Suppressor macrophage (primary cell): ENCODE results near the gene CLDN20.

ENCODE experiments used
- DNase-seq, 4 experiments: peaks; one replicate each; pipeline ENCODE4 v3.0.0-alpha.2; 2020 to 2022

Gene CLDN20

GRCh38 chr6:155313602-155314091 is 49.8 kb downstream of the CLDN20 start:
- peak in 3 of 4 experiments; percentile 10 to 28 (median 12) for DNase-seq

DNA sequence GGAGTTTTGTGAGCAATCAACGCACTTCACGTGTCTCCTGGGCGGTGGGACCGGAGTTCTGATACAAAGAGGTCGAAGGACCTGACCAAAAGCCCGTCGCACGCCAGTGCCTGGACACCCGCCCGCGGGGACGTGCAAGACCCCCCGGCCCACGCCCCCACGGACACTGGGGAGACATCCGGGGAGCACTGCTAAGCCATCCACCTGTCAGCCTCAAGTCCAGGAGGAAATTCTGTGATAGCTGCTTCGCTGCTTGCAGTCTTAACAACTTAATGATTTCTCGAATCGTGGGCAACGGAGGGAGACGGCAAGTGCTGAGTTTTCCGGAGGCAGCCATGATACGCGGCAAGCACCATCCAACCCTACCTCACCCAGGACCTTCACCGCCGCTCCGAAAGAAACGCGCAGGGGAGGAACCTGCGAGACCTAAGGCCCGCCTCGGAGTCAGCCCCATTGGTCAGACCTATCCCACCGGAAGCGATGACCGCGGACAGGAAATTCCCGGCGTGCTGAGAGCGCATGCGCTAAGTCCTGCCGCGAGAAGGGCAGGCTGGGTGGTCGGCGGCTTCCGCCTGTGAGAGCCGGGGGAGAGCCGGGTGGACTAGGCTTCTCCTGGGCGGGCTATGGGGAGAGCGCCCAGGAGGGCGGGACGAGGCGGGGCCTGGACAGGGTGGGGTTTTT is 50.4 kb downstream of the CLDN20 start, which contains the start of gene TFB1M:
TSS of gene TFB1M (minus strand) at position 393 of the 681 bp plus-strand sequence. CDS start at position 337, 56 bp downstream.
- DNase-seq: peak; percentile 98 to 100 (median 98)

GRCh38 chr6:155314773-155315515 is 51.1 kb downstream of the CLDN20 start:
- DNase-seq: peak; percentile 70 to 89 (median 82)

DNA sequence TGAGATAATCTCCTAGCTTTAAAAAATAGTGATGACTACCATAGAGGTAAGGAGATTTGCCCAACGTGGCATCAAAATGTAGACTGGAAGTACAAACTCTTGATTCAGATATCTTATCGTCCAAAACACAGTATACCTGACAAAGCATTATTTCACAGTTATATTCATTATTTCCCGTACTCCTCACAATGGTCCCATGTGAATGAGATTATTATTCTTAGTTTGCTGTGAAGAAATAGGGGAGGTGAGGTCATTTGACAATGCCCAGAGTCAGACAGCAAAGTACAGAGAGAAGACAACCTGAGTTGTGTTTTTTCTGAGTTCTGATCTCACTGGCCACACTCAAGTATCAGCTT is 51.7 kb downstream of the CLDN20 start:
- DNase-seq: peak in 2 of 4 experiments; percentile 49 to 61

GRCh38 chr6:155316419-155316818 is 52.6 kb downstream of the CLDN20 start:
- no peak for DNase-seq

- peak in 1 of 4 experiments; percentile 25 for DNase-seq
These were observed 53.4 kb downstream of the CLDN20 start for GRCh38 chr6:155317186-155317585.

DNA sequence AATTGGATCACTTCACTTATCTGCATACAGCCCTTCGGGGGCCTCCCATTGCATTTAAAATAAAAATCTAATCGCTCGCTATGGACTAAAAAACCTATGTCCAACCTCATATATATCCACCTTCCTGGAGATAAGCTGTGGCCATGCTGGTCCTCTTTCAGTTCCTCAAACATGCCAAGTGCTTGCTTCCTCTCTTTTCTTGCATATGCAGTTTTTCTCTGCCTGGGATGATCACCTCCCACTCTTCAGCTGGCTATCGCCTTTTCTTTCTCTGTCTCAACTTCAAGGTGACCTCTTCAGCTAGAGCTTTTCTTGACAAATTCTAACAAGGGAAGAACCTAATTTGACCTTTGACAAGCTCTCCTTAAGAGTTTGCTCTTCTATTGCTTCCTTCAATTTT is 56.1 kb downstream of the CLDN20 start:
- DNase-seq: peak; percentile 60 to 84 (median 78)

- no peak for DNase-seq
These were observed 60.4 kb downstream of the CLDN20 start for GRCh38 chr6:155324172-155324571.

- no peak for DNase-seq
These were observed 61.2 kb downstream of the CLDN20 start for GRCh38 chr6:155324993-155325392.

DNA sequence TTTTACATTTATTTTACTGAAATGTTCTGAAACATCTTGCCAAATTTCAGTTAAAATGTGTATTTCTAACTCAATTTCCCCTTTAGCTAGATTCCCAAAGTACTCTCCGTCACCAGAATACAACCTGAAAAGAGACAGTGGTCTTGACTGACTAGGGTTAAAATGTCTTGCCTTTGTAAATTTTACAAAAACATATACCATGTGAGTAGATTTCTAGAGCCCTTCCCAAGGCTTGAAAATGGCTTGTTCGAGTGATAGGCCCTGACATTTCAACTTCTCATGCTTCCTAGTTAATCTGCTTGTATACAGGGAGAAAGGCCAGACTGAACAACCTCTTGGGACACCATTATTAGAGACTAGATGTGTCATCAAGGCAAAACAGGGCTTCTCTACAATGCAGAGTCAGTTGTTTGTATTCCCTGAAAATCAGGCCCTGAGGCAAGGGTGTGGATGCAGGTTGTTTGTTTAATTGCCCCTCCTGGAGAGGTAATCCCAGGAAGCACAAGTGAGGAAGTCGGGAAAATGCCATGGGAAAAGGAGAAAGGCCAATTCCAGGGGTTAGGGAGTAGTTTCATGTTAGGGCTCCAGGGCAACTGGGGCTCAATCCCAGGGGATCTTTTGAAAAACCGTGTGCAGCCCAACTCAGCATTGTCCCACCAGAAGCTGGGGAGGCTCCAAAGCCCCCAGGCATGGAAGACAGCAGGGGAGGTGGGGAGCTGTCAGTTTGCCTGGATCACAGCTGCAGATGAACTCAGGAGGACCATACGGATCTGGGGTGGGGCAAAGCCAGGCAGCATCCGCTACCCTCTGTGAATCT is 62.1 kb downstream of the CLDN20 start:
- DNase-seq: no peak
